ENCODE measurements around the gene SYNGAP1. TPM values are rescaled to one million over a fixed set of nuclear protein-coding genes. Genes with fewer than 3 reads are reported as not detected.
"Not testable (repeated sequence)": the region's sequence is repeated elsewhere in the genome, so short reads cannot be mapped to it uniquely, and the experiment has no call there.

SYNGAP1 gene
- total RNA-seq, 2 donors from 2014 or later, result 6.1 to 24.8 TPM

GRCh38 chr6:33483678-33484077, 63.8 kb downstream of the SYNGAP1 start:
- no peaks in the 10 kb centered on the region for H3K4me1 ChIP-seq (replicated peaks)
- H3K36me3 ChIP-seq, result no peaks in the 10 kb centered on the region
- no peaks in the 10 kb centered on the region for H3K27me3 ChIP-seq (replicated peaks; ENCODE audit: insufficient read depth)
- H3K9me3 ChIP-seq, result no peaks in the 10 kb centered on the region
- WGBS, result 63% methylated on average over 3 of the region's 3 CpGs
- no peak overlapping the region for H3K27ac ChIP-seq
- intact Hi-C loops (cut with DNase I), result no loop called here
- TF ChIP-seq POLR2A (IDR thresholded peaks at IDR 0.05) (no peak), POLR2AphosphoS5 (IDR thresholded peaks at IDR 0.05) (no peak), CTCF (IDR thresholded peaks at IDR 0.05) (no peak)
- H3K4me3 ChIP-seq, result no peak overlapping the region
- no peak for DNase-seq (ENCODE audit: low spot score)

GRCh38 chr6:33484673-33485262, 64.9 kb downstream of the SYNGAP1 start:
- WGBS, result 55% methylated on average over 5 of the region's 6 CpGs
- H3K4me1 ChIP-seq (replicated peaks); DNase-seq (ENCODE audit: low spot score); H3K27ac ChIP-seq; intact Hi-C loops (cut with DNase I); H3K9me3 ChIP-seq; H3K36me3 ChIP-seq; H3K4me3 ChIP-seq; H3K27me3 ChIP-seq (replicated peaks; ENCODE audit: insufficient read depth): not testable (repeated sequence)

- H3K27ac ChIP-seq; H3K9me3 ChIP-seq; H3K4me3 ChIP-seq; intact Hi-C loops (cut with DNase I); H3K27me3 ChIP-seq (replicated peaks; ENCODE audit: insufficient read depth); H3K4me1 ChIP-seq (replicated peaks); H3K36me3 ChIP-seq; DNase-seq (ENCODE audit: low spot score): not testable (repeated sequence)
- 87% methylated on average over 24 of the region's 25 CpGs for WGBS
These were observed 65.8 kb downstream of the SYNGAP1 start for GRCh38 chr6:33485680-33486079.

GRCh38 chr6:33488339-33488738, 68.5 kb downstream of the SYNGAP1 start:
- TF ChIP-seq CTCF (IDR thresholded peaks at IDR 0.05), result no peak
- TF ChIP-seq POLR2AphosphoS5 (IDR thresholded peaks at IDR 0.05), result no peak
- no peak for TF ChIP-seq POLR2A (IDR thresholded peaks at IDR 0.05)
- no peak overlapping the region for H3K4me3 ChIP-seq
- H3K27me3 ChIP-seq (replicated peaks; ENCODE audit: insufficient read depth), result no peaks in the 10 kb centered on the region
- 84% methylated on average over 7 of the region's 7 CpGs for WGBS
- no peaks in the 10 kb centered on the region for H3K9me3 ChIP-seq
- no peak for DNase-seq (ENCODE audit: low spot score)
- no peaks in the 10 kb centered on the region for H3K36me3 ChIP-seq
- no peaks in the 10 kb centered on the region for H3K4me1 ChIP-seq (replicated peaks)
- intact Hi-C loops (cut with DNase I), result no loop called here
- no peak overlapping the region for H3K27ac ChIP-seq

GRCh38 chr6:33490198-33490597, 70.3 kb downstream of the SYNGAP1 start:
- H3K27ac ChIP-seq, result no peak overlapping the region
- H3K4me1 ChIP-seq (replicated peaks), result no peaks in the 10 kb centered on the region
- intact Hi-C loops (cut with DNase I), result no loop called here
- H3K27me3 ChIP-seq (replicated peaks; ENCODE audit: insufficient read depth), result no peaks in the 10 kb centered on the region
- no peak for TF ChIP-seq POLR2AphosphoS5 (IDR thresholded peaks at IDR 0.05)
- TF ChIP-seq POLR2A (IDR thresholded peaks at IDR 0.05), result no peak
- no peak for TF ChIP-seq CTCF (IDR thresholded peaks at IDR 0.05)
- H3K9me3 ChIP-seq, result no peaks in the 10 kb centered on the region
- no peaks in the 10 kb centered on the region for H3K36me3 ChIP-seq
- WGBS, result 50% methylated on average over 3 of the region's 3 CpGs
- no peak for DNase-seq (ENCODE audit: low spot score)
- no peak overlapping the region for H3K4me3 ChIP-seq

GRCh38 chr6:33490621-33491020, 70.8 kb downstream of the SYNGAP1 start:
- intact Hi-C loops (cut with DNase I), result no loop called here
- Histone ChIP-seq H3K36me3 (no peaks in the 10 kb centered on the region), H3K4me1 (replicated peaks) (no peaks in the 10 kb centered on the region), H3K27ac (no peak overlapping the region), H3K4me3 (no peak overlapping the region), H3K27me3 (replicated peaks; ENCODE audit: insufficient read depth) (no peaks in the 10 kb centered on the region), H3K9me3 (no peaks in the 10 kb centered on the region)
- TF ChIP-seq CTCF (IDR thresholded peaks at IDR 0.05), result no peak
- TF ChIP-seq POLR2AphosphoS5 (IDR thresholded peaks at IDR 0.05), result no peak
- TF ChIP-seq POLR2A (IDR thresholded peaks at IDR 0.05), result no peak
- 92% methylated on average over 6 of the region's 6 CpGs for WGBS
- DNase-seq (ENCODE audit: low spot score), result no peak

All from prostate gland (tissue), 2 donors.